Stimulated activated CD8-positive, alpha-beta memory T cell treated with anti-CD3 and anti-CD28 coated beads, Interleukin-12 subunit alpha, Interleukin-12 subunit beta, amount 100 ng/mL, for 4 hours (primary cell): ENCODE data around the gene CALML3.

Source experiments
- DNase-seq: peaks from one replicate; pipeline ENCODE4 v3.0.0-alpha.2; 2020; ENCODE audit warnings: low read depth

CALML3 gene

DNA sequence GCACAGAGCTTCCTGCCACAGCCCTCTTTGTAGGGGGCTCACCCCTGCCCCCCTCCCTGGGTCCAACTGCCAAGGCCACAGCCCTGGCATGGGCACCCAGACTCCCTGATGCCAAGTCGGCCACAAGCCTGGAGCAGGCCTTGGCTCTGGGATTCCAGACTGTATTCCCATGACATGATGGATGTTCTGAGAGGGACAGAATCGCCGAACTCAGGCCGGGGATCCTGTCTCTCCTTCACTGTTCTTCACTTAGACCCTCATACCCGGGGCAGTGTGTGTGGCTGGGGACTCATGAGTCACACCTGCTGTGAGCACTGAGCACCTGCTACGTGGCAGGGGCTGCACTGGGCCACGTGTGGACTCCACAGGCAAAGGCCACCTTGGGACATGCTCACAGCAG is 33.3 kb upstream of the CALML3 start:
- DNase-seq: no peak

DNA sequence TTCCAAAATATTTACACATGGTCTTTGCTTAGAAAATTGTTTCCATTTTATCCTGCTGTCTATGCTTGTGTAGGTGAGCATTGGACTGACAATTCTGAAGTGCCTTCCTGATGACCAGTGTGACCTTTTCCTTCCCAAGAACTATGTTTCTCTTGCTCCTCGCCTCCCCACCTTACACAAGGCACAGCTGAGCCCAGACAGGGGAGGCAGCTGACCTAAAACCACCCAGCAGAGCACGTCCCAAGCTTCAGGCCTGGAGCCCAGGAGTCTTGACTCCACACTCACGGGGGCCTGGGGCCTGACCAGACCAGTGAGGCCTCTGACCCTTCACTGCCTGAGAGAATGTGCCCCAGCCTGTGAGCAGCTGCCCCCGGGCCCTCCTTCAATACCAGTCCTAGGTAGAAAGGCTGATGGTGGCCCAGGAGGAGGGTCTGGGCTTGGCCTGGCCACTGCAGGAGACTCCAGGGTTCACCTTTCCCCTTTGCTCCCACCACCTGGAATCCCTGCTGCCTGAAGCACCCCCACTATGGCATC is 32.4 kb upstream of the CALML3 start:
- DNase-seq: no peak

DNA sequence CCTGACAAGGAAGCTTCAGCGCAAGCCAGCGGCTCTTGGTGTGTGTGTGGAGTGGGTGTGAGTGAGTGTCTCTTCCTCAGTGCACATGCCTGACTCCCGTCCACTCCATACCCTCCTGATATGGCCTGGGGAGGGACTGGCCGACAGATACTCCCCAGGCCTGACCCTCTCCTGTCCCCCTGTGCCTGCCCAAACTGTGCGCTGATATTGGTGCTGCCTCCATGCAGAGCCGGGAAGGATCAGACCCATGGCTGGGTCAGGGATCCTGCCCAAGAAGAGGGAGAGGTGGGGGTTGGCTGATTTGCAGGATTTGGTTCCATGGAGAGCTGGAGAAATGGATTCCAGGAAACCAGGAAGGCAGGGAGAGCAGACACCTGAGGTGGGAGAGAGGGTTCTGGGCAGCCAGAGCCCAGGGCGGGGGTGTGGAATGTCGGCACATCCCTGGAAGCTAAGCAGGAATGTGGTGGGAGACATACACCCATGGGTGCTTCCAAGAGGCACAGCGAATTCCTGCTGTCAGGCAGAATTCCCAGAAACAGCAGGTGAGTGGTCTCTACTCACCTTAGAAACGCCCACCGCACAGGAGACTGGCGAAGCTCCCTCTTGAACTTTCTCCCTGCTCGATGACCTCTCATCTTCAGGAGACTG is 31.7 kb upstream of the CALML3 start:
- DNase-seq: no peak

DNA sequence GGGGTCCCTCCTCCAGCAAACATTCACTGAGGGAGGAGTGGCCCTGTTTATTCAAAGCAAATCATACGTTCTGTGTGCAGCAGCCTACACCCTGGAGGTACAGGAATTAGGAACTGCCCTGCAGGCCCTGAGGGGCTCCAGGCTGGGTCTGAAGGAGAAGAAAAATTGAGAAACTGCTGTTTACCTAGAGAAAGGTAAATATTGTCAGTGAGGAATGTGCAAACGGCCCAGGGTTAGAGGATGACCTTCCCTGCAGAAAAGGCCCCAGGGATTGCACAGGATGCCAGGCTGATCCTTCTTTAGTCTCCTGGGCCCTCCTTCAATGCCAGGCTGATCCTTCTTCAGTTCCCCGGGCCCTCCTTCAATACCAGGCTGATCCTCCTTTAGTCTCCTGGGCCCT is 31.1 kb upstream of the CALML3 start:
- DNase-seq: no peak

DNA sequence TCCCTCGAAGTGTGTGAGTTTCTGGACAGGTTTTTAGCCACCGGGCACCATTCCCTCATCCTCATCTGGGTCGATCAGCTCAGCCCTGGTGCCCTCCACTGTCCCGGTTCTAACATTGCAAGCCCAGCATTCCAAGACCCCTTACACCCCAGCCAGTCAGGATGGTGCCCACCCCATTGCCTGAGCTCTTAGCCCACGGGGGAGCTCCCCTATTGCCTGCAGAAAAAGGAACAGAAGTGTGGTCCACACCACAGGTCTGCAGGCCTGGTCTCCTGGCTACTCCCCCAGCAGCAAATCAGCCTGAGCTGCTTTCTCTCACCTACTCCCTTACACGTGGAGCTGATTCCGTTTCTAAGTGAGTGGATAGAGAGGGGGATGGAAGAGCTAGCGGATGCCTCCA is 30.1 kb upstream of the CALML3 start:
- DNase-seq: no peak

DNA sequence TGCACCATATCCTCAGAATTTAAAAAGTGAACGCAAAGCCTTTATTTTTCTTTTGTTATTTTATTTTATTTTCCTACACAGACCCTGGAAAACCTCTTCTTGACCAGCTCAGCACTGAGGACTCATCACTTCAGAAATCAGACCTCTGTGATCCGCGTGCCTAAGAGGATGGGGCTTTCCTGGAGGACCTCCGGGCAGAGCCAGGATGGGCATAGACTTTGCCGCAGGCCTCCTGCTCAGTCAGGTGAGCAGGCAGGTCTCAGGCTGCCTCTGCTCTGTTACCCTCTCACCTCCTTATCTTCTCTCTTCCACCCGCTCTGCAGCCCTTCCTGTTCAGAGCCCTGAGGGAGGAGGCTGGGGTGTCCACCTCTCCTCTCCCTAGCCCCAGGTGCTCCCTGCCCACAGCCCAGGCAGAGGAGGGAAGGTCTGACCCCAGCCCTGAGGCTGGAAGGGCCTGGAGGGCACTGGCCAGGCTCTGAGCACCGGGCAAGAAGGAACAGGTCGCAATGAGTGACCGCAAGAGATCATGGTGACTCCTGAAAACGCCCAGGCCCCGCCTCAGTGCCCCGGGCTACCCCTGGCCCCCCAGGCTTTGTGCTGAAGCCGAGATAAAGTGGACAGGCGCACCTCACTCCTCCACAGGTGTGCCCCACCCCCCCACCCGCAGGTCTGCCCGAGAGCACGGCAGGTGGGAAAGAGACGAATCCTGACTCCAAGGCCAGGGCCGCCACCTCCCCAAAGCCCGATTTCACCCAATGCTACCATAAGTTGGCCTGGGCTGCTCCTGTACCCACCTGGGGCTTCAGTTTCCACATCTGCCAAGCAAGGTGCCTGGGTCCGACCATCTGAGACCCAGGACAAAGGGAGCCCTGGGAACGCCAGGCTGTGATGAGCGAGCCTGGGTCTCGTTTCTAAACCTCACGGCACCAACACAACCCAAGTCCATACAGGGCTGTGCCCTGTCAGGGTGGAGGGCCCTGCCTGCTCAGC is 28.2 kb upstream of the CALML3 start:
- no peak for DNase-seq

DNA sequence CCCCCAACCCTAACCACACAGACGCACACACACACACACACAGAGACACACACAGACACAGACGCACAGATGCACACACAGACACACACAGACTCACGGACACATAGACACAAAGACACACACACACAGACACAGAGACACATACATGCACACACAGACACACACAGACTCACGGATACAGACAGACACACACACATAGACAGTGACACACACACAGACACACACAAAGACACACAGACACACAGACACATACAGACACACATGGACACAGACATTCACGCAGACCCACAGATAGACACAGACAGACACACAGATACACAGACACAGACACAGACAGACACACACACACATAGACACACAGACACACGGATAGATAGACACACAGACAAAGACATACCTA is 27.5 kb upstream of the CALML3 start:
- no peak for DNase-seq

DNA sequence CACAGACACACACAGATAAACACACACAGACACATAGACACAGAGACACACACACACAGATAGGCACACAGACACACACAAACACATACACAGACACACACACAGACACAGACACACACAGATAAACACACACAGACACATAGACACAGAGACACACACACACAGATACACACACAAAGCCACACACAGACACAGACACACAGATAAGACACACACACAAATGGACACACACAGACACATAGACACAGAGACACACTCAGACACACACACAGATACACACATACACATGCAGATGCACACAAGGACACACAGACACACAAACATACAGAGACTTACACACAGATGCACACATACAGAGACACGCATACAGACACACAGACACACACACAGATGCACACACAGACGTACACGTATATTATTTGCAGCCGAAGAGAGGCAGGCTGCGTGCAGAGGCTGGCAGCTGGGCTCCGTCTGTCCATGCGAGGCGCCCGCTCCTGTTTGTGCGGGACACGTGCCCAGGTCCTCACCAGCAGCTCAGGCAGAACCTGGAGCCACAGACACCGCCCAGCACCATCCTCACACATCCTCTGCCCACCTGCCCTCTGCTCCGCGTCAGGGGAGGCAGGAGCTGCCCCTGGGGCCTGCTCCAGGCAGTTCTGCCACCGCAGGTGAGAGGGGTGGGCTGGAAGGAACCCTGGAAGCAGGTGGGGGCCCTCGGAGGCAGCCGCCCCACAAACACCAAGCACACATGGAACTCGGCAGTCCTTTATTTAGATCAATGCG is 26.6 kb upstream of the CALML3 start:
- DNase-seq: no peak

DNA sequence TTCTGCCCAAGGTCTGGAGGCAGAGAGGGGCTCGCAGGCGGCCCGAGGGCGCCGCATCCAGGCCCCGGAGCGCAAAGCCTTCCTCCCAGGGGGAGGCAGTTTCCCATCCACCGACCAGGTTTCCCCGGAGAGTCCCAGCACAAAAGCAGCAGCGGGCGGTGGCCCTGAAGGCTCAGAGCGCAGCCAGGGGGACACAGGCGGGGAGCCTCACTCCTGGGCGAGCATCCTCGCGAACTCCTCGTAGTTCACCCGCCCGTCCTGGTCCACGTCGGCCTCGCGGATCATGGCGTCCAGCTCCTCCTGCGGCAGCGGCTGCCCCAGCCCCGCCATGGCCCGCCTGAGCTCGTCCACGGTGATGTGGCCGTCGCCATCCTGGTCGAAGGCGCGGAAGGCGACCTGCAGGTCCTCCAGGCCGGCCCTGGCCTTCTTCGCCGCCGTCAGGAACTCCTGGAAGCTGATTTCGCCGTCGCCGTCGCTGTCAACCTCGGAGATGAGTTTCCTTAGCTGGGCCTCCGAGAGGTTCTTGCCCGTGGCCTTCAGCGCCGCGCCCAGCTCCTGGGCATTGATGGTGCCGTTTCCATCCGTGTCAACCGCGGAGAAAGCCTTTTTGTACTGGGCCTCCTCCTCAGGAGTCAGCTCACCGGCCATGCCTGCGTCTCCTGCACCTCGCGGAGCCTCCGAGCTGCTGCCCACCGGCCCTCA is 25.8 kb upstream of the CALML3 start:
- no peak for DNase-seq

DNA sequence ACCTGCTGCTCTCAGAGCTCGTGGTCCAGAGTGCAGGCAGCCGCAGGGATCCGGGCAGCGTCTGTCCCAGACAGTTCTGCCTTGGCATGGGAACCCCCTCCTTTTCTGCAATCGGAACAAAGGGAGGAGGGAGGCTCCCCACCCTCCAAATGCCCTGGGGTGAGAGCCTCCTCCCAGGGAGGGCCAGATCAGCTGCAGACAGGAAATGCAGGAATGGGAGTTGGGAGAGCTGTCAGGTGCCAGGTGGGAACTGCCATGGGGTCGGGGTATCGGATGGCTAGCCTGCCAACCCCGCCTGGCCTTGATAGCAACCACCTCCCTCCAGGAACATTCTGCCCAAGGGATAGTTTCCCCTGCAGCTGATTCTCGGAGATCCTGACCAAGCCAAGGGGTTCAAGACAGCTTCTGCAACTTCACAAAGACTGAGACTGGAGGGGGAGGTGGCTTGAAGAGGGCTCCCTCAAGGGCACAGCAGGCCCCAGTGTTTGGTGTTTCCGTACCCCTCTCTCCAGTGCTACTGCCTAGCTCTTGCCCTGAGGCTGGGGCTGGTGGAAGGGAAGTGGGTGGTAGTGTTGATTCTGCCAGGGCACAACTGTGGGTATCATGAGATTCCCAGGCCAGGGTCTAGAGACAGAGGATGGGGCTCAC is 25.1 kb upstream of the CALML3 start, which contains the start of gene CALML5:
Gene CALML5, minus strand, starts transcription at position 78 of the 648 bp plus-strand sequence. CDS start 132 bp downstream, outside the sequence.
- DNase-seq: no peak

DNA sequence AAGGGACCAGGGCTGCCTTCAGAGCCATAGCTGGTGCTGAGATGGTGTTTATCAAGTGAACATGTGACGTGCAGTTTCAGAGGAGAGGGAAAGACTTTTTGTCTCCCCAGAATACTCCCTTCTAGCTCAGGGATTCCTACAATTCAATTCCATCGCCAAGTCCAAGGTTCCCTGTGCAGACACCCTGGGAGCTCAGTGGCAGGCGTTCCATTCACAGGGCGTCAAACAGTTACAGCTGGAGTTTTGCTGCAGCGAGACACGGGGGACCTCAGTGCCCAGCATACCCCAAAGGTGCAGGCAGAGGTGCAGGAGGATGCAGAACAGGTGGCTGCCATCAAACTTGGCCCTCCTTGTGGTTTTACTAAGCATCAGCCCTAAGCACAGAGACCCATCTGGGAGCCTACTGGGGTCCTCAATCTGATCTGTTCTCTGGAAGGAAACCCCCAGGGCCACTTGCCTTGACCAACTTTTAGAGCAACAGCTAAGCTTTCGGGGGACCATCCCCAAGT is 24.5 kb upstream of the CALML3 start:
- DNase-seq: no peak

DNA sequence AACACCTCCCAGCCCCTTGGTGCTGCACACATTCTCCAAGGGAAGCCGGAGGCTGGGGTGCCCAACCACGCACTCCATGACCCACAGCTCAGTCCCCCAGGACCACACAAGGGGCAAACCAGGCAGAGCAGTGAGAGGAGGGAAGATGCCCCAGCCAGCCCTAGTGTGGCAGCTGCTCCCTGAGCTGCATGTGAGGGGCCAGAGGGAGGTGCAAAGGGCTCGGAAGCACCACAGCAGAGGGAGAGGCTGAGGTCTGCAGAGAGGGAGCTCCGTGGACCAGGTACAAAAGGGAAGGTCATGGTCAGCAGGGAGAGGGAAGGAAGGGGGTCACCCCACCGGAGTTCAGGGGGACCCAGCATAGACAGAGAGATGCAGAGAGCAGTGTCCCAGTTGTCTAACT is 23.9 kb upstream of the CALML3 start:
- no peak for DNase-seq

DNA sequence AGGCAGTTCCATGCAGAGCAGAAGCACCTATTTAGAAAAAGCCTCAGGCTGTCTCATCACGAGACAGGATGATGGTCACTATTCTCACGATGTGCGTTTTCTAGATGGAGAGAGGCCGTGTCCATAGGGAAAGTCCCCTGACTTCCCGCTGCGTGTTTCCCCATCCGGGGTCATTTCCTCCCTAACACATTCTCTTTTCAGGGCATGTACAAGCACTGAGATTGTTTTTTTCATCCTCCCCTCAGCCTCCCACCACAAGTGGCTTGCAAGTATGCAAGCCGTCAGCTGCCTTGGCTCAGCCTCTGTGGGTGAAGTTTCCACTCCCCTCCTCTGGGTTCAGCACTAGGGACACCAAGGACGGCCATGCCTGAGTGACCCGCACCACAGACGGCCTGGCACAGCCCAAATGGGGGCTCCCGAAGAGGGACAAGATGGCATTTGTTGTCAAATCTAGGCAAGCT is 22.7 kb upstream of the CALML3 start:
- no peak for DNase-seq

DNA sequence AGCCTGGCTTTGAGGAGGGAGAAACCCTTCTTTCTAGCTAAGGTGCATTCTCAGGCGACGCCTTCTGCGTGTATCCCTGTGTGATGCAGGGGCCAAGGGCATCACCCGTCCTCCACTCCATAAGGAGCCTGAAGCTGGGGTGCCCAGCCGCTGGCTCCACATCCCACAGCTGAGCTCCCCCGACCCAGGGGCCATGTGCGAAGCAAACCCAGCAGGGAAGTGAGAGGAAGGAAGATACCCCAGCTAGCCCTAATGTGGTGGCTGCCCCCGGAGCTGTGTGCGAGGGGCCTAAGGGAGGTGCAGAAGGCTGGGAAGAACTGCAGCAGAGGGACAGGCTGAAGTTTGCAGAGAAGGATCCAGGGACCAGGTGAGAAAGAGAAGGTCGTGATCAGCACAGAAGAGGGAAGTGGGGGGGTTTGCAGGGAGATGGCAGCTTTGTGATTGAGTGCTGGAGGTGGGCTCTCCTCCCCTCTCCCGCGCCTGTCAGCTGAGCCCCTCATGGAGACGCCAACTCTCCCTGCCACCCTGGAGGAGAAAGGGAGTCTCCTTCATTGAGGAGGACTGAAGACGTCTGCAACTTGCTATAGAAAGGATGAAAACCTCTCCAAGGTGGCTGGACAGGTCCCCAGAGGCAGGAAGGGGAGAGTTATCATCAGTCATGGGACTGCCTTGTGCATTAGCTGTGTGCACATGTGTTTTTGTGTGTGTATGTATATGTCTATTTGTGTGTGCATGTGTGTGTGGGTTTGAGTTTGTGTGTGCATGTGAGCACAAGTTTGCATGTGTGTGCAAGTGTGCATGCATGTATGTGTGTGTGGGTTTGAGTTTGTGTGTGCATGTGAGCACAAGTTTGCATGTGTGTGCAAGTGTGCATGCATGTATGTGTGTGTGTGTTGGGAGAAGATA is 21.9 kb upstream of the CALML3 start:
- DNase-seq: no peak

DNA sequence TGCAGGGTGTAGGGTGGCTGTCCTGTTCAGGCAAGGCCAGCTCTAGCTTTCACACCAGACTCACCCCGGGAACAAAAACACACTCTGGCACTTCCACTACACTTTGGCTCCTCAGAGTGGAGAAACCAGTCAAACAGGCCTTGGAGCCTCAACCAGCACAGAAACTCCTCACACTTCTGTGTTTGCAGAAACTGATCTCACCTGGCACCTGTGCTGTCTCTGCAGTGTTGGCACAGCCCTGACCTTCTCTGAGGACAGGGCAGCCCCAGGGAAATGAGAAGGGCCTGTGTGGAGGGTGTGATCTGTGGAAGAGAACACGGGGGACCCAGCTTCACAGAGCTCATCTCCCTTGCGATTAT is 21.3 kb upstream of the CALML3 start:
- DNase-seq: no peak

DNA sequence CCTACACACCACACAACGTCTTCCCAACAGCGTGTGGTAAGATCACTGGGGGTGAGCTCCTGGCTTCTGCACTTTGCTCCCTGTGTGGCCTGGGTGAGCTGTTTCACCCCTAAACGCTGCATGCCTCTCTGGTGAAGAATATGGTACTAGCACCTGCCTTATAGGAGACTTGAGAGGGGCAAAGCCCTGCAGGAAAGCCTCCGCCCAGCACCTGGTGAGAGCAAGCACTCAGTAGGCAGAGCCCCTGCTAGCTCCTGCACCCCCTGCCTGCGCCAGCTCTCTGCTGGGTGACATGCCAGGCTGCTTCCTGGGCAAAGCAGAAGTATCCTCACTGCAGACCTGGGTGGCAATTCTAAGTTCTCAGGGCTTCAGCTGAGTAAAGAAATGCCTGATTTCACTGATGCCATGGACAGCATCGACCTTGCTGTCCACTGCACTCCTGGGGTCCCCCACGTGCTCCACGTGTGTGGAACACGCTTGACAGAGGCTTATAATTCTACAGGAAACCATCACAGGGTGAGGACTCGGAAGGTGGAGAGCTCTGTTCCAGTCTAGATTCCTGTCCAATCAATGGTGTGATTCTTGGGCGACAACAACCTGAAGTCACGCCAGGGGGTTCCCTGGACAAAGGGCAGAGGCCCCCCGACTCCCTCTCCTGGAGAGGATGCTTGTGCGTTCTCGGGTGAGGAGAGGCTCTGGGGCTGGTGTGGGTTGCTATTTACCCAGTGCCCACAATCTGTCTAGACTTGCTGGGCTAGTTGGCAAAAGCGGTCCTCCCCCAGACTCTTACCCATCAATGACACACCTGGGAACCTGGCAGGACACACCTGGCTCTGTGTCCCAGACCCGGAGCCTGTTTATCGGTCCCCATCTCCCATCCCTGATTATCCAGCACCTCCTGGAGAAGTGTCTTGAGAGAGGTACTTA is 20.4 kb upstream of the CALML3 start:
- DNase-seq: no peak

DNA sequence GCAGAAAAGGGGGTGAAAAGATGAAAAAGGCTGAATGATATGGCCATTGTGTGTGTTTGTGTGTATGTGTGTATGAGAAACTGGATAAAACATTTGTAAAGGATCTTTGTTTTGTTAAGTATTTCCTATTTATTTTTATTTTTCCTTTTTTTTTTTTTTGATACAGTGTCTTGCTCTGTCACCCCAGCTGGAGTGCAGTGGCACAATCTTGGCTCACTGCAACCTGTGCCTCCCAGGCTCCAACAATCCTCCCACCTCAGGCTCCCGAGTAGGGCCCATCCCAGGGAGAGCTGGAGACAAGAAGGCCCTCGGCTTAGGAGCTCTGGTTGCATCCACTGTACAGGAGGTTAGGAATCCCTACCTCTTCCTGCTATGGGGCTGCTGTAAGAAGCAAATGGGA is 18.5 kb upstream of the CALML3 start:
- no peak for DNase-seq

DNA sequence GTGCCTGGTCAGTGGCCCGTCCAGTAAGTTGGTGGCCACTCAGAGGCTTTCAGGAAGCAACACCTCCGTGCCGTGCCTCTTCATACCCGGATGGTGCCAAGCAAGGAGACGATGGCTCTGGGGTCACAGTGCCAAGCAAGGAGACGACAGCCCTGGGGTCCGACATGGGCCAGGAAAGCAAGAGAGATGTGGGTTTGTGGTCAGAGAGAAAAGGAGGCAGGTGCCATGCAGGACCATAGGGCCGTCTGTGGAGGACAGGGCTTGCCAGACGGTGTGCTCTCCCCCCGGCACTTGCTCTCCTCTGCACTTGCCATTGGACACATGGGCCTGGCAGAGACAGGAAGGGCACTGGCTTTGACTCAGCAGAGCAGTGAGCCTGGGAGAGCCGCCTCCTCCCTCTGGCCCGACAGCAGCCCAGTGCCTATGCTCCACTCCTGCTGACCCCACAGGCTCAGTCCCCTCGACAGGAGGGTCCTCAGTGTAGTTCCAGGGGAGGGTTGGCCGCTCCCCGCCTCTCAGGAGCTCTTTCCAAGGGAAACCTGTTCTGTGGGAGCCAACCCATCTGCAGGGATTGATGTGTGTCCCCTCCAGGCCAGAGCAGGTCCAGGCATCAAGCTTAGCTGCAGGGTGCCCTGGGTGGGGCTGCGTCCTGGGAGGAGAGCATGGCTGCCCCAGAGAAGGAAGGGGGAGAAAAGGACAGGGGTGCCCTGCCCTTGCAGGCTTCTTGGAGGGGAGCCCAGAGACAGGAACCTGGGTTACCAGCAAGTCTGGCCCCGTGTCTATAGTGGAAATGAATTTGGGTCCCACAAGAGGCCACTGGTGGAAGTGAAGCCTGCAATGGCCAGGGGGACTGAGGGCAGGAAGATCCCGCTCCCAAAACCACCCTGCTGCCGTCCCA is 17.8 kb upstream of the CALML3 start:
- DNase-seq: no peak
